Calu3 (cell line): ENCODE data around the gene TTC4. TPM values are rescaled to one million over a fixed set of nuclear protein-coding genes. Genes with fewer than 3 reads are reported as not detected.

Experiments used
- BruUV-seq: library from RNA; stranded (reverse); fragments of 400-500 nt; replicated peaks from 2 replicates; lab custom pipeline; 2021; lab: Mats Ljungman, UMichigan
- CTCF ChIA-PET: fragments of 300-600 bp; sonication (Branson Sonifier 250); formaldehyde crosslinking; loops from one replicate; lab custom pipeline; 2022; ENCODE audit warnings: antibody characterized with exemption; lab: Charles Lee
- DNase-seq: peaks from one replicate; pipeline ENCODE4 v3.0.0; 2022
- H3K27ac Mint-ChIP-seq: one replicate; pipeline ENCODE4 v1.8.0; 2022; ENCODE audit warnings: mixed read lengths; ENCODE audit not compliant: unreplicated experiment
- H3K27me3 Mint-ChIP-seq: one replicate; pipeline ENCODE4 v1.8.0; 2022; ENCODE audit warnings: mixed read lengths; ENCODE audit not compliant: unreplicated experiment
- H3K36me3 Mint-ChIP-seq: one replicate; pipeline ENCODE4 v1.8.0; 2022; ENCODE audit warnings: mild to moderate bottlenecking, moderate library complexity, mixed read lengths; ENCODE audit not compliant: insufficient read depth, unreplicated experiment
- H3K4me1 Mint-ChIP-seq: one replicate; pipeline ENCODE4 v1.8.0; 2022; ENCODE audit warnings: mild to moderate bottlenecking, low read depth, mixed read lengths; ENCODE audit not compliant: unreplicated experiment
- H3K4me3 Mint-ChIP-seq: one replicate; pipeline ENCODE4 v1.8.0; 2022; ENCODE audit warnings: mild to moderate bottlenecking, low read depth, moderate library complexity, mixed read lengths; ENCODE audit not compliant: unreplicated experiment
- H3K9me3 Mint-ChIP-seq: one replicate; pipeline ENCODE4 v1.8.0; 2022; ENCODE audit warnings: low read depth, mixed read lengths; ENCODE audit not compliant: unreplicated experiment
- intact Hi-C: fragments of 100-400 bp; cut with micrococcal nuclease; formaldehyde crosslinking; loops from one replicate; pipeline ENCODE4 v1.10.0; 2022; ENCODE audit not compliant: unreplicated experiment
- total RNA-seq: library from RNA; stranded (reverse); gene quantifications from 2 replicates; pipeline ENCODE4 v1.2.3, GENCODE V29; 2022
- TF ChIP-seq, protein P1 (sequence below): fragments of 200-600 bp; IDR thresholded peaks from one replicate; pipeline ENCODE4 v1.8.0; 2022; ENCODE audit warnings: antibody characterized with exemption; ENCODE audit not compliant: unreplicated experiment

Gene TTC4
- total RNA-seq, 1 experiment from 2014 or later, result 22.9 TPM

DNA sequence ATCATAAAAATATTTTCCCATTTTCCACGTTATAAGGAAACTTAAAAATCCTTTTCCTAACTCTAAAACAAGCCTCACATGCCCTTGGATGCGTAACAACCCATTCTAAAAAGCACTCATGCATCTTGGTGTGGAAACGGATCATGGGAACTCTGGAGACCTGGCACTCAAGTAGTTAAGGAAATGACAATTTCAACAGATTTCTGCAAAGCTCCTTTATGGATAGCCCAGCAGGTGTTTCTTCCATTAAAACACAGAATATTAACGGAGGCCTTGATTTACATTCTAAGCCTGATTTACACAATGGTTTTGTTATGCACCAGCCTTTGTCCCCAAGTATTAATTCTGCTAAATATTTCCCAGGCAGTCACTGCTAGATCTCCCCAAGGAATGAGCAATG is 35.8 kb downstream of the TTC4 start:
- no peaks in the 10 kb centered on the region for H3K9me3 Mint-ChIP-seq
- no peak overlapping the region for H3K27ac Mint-ChIP-seq
- no TSS peak for BruUV-seq
- no peaks in the 10 kb centered on the region for H3K36me3 Mint-ChIP-seq
- CTCF ChIA-PET, result no interaction called here
- TF ChIP-seq, protein P1, sequence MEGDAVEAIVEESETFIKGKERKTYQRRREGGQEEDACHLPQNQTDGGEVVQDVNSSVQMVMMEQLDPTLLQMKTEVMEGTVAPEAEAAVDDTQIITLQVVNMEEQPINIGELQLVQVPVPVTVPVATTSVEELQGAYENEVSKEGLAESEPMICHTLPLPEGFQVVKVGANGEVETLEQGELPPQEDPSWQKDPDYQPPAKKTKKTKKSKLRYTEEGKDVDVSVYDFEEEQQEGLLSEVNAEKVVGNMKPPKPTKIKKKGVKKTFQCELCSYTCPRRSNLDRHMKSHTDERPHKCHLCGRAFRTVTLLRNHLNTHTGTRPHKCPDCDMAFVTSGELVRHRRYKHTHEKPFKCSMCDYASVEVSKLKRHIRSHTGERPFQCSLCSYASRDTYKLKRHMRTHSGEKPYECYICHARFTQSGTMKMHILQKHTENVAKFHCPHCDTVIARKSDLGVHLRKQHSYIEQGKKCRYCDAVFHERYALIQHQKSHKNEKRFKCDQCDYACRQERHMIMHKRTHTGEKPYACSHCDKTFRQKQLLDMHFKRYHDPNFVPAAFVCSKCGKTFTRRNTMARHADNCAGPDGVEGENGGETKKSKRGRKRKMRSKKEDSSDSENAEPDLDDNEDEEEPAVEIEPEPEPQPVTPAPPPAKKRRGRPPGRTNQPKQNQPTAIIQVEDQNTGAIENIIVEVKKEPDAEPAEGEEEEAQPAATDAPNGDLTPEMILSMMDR, result no peak
- no peaks in the 10 kb centered on the region for H3K4me1 Mint-ChIP-seq
- H3K4me3 Mint-ChIP-seq, result no peak overlapping the region
- no peak for DNase-seq
- H3K27me3 Mint-ChIP-seq, result peaks cover 18% of the 10 kb centered on the region
- intact Hi-C loops, result no loop called here

DNA sequence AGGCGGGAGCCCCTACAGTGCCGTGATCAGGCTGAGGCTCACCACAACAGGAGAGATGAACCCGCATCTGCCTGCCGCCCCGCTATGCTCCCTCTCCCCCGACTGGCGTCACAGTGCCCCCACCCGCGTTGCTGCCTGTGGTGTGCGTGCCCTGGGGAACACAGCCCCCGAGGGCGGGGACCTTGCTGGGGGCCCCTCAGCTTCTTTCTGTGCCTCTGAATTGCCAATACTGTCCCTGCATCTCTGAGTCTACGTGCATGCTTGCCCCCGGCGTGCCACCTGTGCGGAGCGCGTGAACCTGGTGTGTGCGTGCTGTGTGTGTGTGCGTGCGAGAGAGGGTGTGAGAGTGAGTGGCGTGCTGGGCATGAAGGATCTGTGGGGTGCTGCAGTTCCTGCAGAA is 38.4 kb downstream of the TTC4 start:
- DNase-seq, result no peak
- Mint-ChIP-seq H3K9me3 (no peaks in the 10 kb centered on the region), H3K4me3 (no peak overlapping the region), H3K4me1 (no peaks in the 10 kb centered on the region), H3K27me3 (no peaks in the 10 kb centered on the region), H3K27ac (no peak overlapping the region), H3K36me3 (no peaks in the 10 kb centered on the region)
- intact Hi-C loops, result no loop called here
- CTCF ChIA-PET, result no interaction called here
- TF ChIP-seq, protein P1, result no peak
- BruUV-seq, result no TSS peak

DNA sequence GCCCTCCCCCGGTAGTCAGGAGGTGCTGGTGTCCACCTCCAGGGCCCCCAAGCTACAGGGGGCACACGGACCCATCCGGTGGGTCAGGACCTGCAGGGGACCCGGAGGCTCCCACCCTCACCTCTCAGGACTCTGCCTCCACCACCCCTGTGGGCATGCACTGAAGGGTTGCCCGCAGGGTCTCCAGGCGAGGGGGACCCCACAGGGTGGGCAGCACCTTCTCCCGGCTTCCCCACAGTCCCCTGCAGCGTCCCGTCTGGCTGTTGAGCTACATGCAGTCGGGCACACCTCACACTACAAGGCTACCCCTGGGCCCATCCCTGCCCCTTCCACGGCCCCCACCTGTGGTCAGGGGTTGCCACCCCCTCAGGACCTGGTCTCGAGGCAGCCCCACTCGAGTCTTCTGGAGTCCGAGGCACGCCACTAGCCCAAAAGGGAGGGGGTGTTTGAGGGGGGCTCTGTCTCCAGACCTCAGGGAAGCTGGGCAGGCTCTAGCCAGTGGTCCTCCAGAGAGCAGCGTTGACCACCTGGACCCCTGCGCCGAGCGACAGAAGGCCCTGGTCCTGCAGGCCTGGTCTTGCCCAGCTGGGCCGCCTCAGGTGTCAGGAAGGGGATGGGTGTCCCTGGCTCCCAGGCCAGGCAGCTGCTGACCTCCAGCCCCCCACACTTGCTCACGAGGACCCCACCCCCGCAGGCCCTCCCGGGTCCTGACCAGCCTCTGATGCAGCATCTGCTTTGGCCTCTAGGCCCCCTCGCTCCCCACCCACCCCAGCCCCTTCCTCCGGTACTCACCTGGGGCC is 39.0 kb downstream of the TTC4 start:
- no peaks in the 10 kb centered on the region for H3K4me1 Mint-ChIP-seq
- H3K27me3 Mint-ChIP-seq, result no peaks in the 10 kb centered on the region
- no TSS peak for BruUV-seq
- intact Hi-C loops, result no loop called here
- no peak overlapping the region for H3K27ac Mint-ChIP-seq
- H3K4me3 Mint-ChIP-seq, result no peak overlapping the region
- no peaks in the 10 kb centered on the region for H3K36me3 Mint-ChIP-seq
- TF ChIP-seq, protein P1, result no peak
- DNase-seq, result no peak
- CTCF ChIA-PET, result interaction anchor here (1.2 kb wide), 1 partner anchor 29 kb away, joined by 3 read pairs; no protein-coding TSS in a partner anchor
- H3K9me3 Mint-ChIP-seq, result no peaks in the 10 kb centered on the region

DNA sequence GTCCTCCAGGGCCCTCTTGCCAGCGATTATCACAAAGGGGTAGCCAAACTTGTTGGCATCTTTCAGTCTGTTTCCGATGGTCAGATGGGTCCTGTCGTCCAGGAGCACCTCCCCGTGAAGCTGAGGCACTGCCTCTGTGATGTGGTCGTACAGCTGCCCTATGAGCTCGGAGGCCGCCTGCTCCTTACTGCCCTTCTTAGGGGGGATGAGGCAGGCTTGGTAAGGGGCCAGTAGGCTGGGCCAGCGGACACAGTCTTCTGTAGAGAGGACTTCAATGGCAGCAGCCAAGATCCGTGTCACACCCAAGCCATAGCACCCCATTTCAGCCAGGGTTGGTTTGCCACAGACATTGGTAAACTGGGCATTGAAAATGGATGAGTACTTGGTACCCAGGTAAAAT is 42.2 kb downstream of the TTC4 start:
- H3K27ac Mint-ChIP-seq, result no peak overlapping the region
- BruUV-seq, result no TSS peak
- H3K9me3 Mint-ChIP-seq, result no peaks in the 10 kb centered on the region
- TF ChIP-seq, protein P1, result no peak
- no peaks in the 10 kb centered on the region for H3K36me3 Mint-ChIP-seq
- no peak for DNase-seq
- CTCF ChIA-PET, result no interaction called here
- H3K27me3 Mint-ChIP-seq, result no peaks in the 10 kb centered on the region
- intact Hi-C loops, result no loop called here
- H3K4me3 Mint-ChIP-seq, result no peak overlapping the region
- peaks cover 3% of the 10 kb centered on the region for H3K4me1 Mint-ChIP-seq
